ENCODE measurements around the gene ADCY4. TPM values are rescaled to one million over a fixed set of nuclear protein-coding genes. Genes with fewer than 3 reads are reported as not detected.

ADCY4 gene
- total and polyA plus RNA-seq, 2 donors (not counting 3 experiments of a cell fraction or from before 2014, with no cell fraction given) = 81.6 to 84.0 TPM

- peaks cover 6 to 45% of the 10 kb centered on the region in 2 experiments for H3K36me3 ChIP-seq (ENCODE audit: control insufficient read depth in 2 of 2, extremely low read depth in 1 of 2, insufficient read depth in 2 of 2, low read length in 2 of 2)
- H3K4me3 ChIP-seq (replicated peaks in 1 of 3; ENCODE audit: insufficient read depth in 1 of 3, low read depth in 1 of 3, low read length in 3 of 3) = no peak overlapping the region
- no peaks in the 10 kb centered on the region for H4K20me1 ChIP-seq (replicated peaks; ENCODE audit: control insufficient read depth, extremely low read depth, insufficient read depth, low read length)
- no peak overlapping the region for H3K9ac ChIP-seq (replicated peaks; ENCODE audit: extremely low read depth, insufficient read depth, low read length)
- no peak for DNase-seq (ENCODE audit: low read depth, low spot score)
- intact Hi-C loops (cut with micrococcal nuclease) (no loop called here), dilution Hi-C loops (cut with MboI; ENCODE audit: extremely low pct_ligation_motif_present, low sequenced_read_pairs) (no loop called here)
- TF ChIP-seq EZH2 (IDR thresholded peaks at IDR 0.05; ENCODE audit: borderline replicate concordance, low read depth, low read length, severe bottlenecking) (no peak), POLR2AphosphoS5 (IDR thresholded peaks at IDR 0.05; ENCODE audit: insufficient read depth, low read depth, low read length) (no peak), POLR2A (IDR thresholded peaks at IDR 0.05; ENCODE audit: low read depth, low read length) (no peak), GATA2 (IDR thresholded peaks at IDR 0.05; ENCODE audit: insufficient read depth, insufficient read length, low read depth, low read length) (no peak), FOS (IDR thresholded peaks at IDR 0.05; ENCODE audit: borderline replicate concordance, insufficient read depth, low read length) (no peak), MAX (IDR thresholded peaks at IDR 0.05; ENCODE audit: insufficient read depth, insufficient read length) (no peak), MYC (IDR thresholded peaks at IDR 0.05; ENCODE audit: low read depth, low read length) (no peak), JUN (IDR thresholded peaks at IDR 0.05; ENCODE audit: borderline replicate concordance, insufficient read depth, insufficient read length, low read depth) (no peak), CTCF (IDR thresholded peaks at IDR 0.05; ENCODE audit: extremely low read depth in 1 of 2, insufficient read depth in 1 of 2, low read depth in 1 of 2, low read length in 2 of 2) (no peak)
- no peaks in the 10 kb centered on the region for H3K9me3 ChIP-seq (replicated peaks; ENCODE audit: control insufficient read depth, insufficient read depth, low read length)
- no peaks in the 10 kb centered on the region for H3K79me2 ChIP-seq (ENCODE audit: control insufficient read depth, insufficient read depth, low read length)
- no peak overlapping the region for H3K27ac ChIP-seq (ENCODE audit: insufficient read depth, low read depth, low read length)
- no peak overlapping the region for H2AFZ ChIP-seq (ENCODE audit: low read depth, low read length)
- no peak for FAIRE-seq
- ChIA-PET POLR2A (interaction anchor here (1.2 kb wide), 1 partner anchor 10 kb away, joined by 3 read pairs; no protein-coding TSS in a partner anchor), CTCF (interaction anchor here (1.2 to 1.4 kb wide), 3 partner anchors 13 to 41 kb away, joined by 3 to 8 read pairs (median 3); no protein-coding TSS in a partner anchor)
- no peaks in the 10 kb centered on the region for H3K9me1 ChIP-seq (replicated peaks; ENCODE audit: control insufficient read depth, extremely low read depth, insufficient read depth, low read length)
- BruUV-seq (replicated peaks) = no TSS peak
- H3K4me2 ChIP-seq (ENCODE audit: insufficient read depth, low read length) = no peak overlapping the region
- H3K4me1 ChIP-seq (ENCODE audit: control insufficient read depth, extremely low read depth, insufficient read depth, low read length) = no peaks in the 10 kb centered on the region
- H3K27me3 ChIP-seq (ENCODE audit: control insufficient read depth in 2 of 2, insufficient read depth in 2 of 2, low read length in 2 of 2) = no peaks in the 10 kb centered on the region
Observed at GRCh38 chr14:24378327-24378726, 43.5 kb upstream of the ADCY4 start.
